ENCODE data around the gene PRRG1. TPM values are rescaled to one million over a fixed set of nuclear protein-coding genes. Genes with fewer than 3 reads are reported as not detected.

PRRG1 gene
- 4.5 and 5.0 TPM in 2 replicates for total RNA-seq (2016; rRNA removed; fragmentation: Illumina TruSeq; extraction: Trizol)
- 7.8 and 9.2 TPM in 2 replicates for total RNA-seq (2016; cell fraction: cytosol; rRNA removed; fragmentation: Illumina TruSeq; extraction: Trizol; ENCODE audit: low read depth)
- total RNA-seq (2016; cell fraction: insoluble cytoplasmic fraction; rRNA removed; fragmentation: Illumina TruSeq; extraction: Trizol): 3.7 and 4.6 TPM in 2 replicates
- total RNA-seq (2016; cell fraction: membrane; rRNA removed; fragmentation: Illumina TruSeq; extraction: Trizol): 2.1 and 2.2 TPM in 2 replicates
- total RNA-seq (2016; cell fraction: nucleus; rRNA removed; fragmentation: Illumina TruSeq; extraction: Trizol): 9.7 and 10.0 TPM in 2 replicates
- 7.2 and 11.0 TPM in 2 replicates for polyA plus RNA-seq (2011; rRNA removed)
- polyA plus RNA-seq (2011; cell fraction: cytosol; rRNA removed): 5.8 and 7.3 TPM in 2 replicates
- polyA plus RNA-seq (2011; cell fraction: nucleus; rRNA removed): 5.5 and 6.6 TPM in 2 replicates
- 4.5 and 5.6 TPM in 2 replicates for polyA plus RNA-seq (2012)
- 0.36 and 0.37 TPM in 2 replicates for polyA plus RNA-seq (2016; cell fraction: cytosol; fragmentation: Illumina TruSeq; extraction: Trizol; ENCODE audit: low read depth)
- 3.5 and 4.0 TPM in 2 replicates for polyA plus RNA-seq (2016; cell fraction: insoluble cytoplasmic fraction; fragmentation: Illumina TruSeq; extraction: Trizol; ENCODE audit: low read depth)
- polyA plus RNA-seq (2016; cell fraction: membrane; fragmentation: Illumina TruSeq; extraction: Trizol; ENCODE audit: low read depth): 0.66 and 1.3 TPM in 2 replicates
- 7.2 and 7.6 TPM in 2 replicates for polyA plus RNA-seq (2016; cell fraction: nucleus; fragmentation: Illumina TruSeq; extraction: Trizol; ENCODE audit: insufficient read depth, low read depth)
- polyA minus RNA-seq (2011; rRNA and poly(A)+ RNA removed; ENCODE audit: low replicate concordance): 22.2 and 33.9 TPM in 2 replicates
- 6.5 and 9.2 TPM in 2 replicates for polyA minus RNA-seq (2011; cell fraction: cytosol; rRNA and poly(A)+ RNA removed)
- polyA minus RNA-seq (2011; cell fraction: nucleus; rRNA and poly(A)+ RNA removed): 20.6 and 23.2 TPM in 2 replicates
- Bru-seq, nascent RNA: percentile 70 among the genes with signal in this experiment
- BruChase-seq, experiment 1, labeled RNA remaining after a 6-hour chase: percentile 95 among the genes with signal in this experiment
- percentile 95 among the genes with signal in this experiment for BruChase-seq, experiment 2, labeled RNA remaining after a 2-hour chase
- long read RNA-seq, experiment 1, partial matches to known transcripts: 0 of 1 reads
- long read RNA-seq, experiment 1, other reads (novel, unspliced or antisense): 0 of 1 reads
- long read RNA-seq, experiment 2, partial matches to known transcripts: 0 of 1 reads
- long read RNA-seq, experiment 2, other reads (novel, unspliced or antisense): 0 of 1 reads

DNA sequence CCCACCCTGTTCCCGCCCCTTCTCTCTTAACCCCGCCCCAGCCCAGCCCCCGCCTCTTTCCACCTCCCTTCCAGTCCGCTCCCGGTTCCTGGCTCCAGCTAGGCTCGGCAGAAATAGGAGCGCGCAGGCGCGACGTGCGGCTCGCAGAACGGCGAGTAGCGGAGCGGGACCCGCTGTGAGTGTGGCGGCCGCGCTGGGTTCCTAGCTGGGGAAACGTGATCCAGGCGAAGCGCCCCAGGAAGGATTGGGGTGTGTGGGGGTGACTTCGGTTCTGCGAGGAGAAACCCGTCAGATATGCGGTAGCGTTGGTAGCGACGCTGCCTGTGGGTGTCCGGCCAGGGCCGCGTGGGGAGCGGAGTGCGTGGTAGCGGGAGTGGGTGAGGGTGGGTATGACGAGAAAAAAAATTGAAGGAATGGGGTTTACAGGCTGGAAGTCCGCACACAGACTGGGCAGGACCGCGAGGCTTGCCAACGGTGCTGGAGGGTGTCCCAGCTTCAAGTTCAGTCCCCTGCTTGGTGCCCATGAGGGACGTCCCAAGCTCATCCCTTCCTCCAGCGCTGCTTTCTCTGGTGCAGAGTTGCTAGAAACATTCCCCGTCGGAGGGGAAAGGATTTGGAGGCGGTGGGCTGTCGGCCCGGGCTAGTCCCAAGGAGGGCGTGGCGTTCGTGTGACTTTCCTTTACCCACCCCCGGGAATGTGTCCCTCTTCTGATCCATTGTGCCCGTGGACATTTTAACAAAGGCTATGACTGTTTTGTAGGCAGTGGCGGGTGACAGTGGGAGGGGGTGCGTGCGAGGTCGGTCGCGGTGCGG, at the start of gene PRRG1:
Gene PRRG1, plus strand, starts transcription at position 144 of the 813 bp plus-strand sequence. CDS start 56,886 bp downstream, outside the sequence.
- no peaks in the 10 kb centered on the region for H3K9me3 ChIP-seq (ENCODE audit: low read length)
- in situ Hi-C loops (cut with HindIII; ENCODE audit: extremely low pct_ligation_motif_present, low pct_unique_long_range_greater_than_20kb) (no loop called here), intact Hi-C loops (cut with micrococcal nuclease; ENCODE audit: unreplicated experiment) (no loop called here)
- peak; percentile 67 for DNase-seq (ENCODE audit: low spot score)
- 0% methylated on average over 27 of the region's 61 CpGs for WGBS (ENCODE audit: low lambda C conversion rate)
- H4K20me1 ChIP-seq (ENCODE audit: insufficient read depth, low read length): no peaks in the 10 kb centered on the region
- peak within 1 kb of the TSS; percentile 76 for H3K27ac ChIP-seq (ENCODE audit: extremely low read length, insufficient read depth, low read length)
- peaks cover 28% of the 10 kb centered on the region for H3K79me2 ChIP-seq (ENCODE audit: insufficient read depth, low read length)
- H3K27me3 ChIP-seq (ENCODE audit: control insufficient read depth in 1 of 2, insufficient read depth in 2 of 2, low read length in 2 of 2): no peaks in the 10 kb centered on the region
- no peaks in the 10 kb centered on the region for H3K36me3 ChIP-seq (replicated peaks in 1 of 2; ENCODE audit: control insufficient read depth in 1 of 2, insufficient read depth in 2 of 2, low read length in 2 of 2)
- peak within 1 kb of the TSS; percentile 69 to 80 (median 74) for H3K4me3 ChIP-seq (replicated peaks in 1 of 3; ENCODE audit: insufficient read depth in 1 of 3, low read depth in 2 of 3, low read length in 3 of 3)
- ATAC-seq: peak; percentile 93
- CTCF ChIA-PET (ENCODE audit: low intra/inter-chr PET ratio, low total read pairs): no interaction called here
- FAIRE-seq: no peak
- H3K9ac ChIP-seq (ENCODE audit: insufficient read depth, low read depth, low read length): peak within 1 kb of the TSS; percentile 81
- BruUV-seq (replicated peaks): no TSS peak
- peaks cover 19% of the 10 kb centered on the region for H3K4me1 ChIP-seq (ENCODE audit: insufficient read depth, low read length)
- POLR2A ChIA-PET: interaction anchor here (0.6 to 1.0 kb wide), 2 partner anchors 15 to 19 kb away, joined by 3 read pairs; no protein-coding TSS in a partner anchor
- peak within 1 kb of the TSS; percentile 72 for H3K4me2 ChIP-seq (ENCODE audit: low read depth, low read length)
- H2AFZ ChIP-seq (ENCODE audit: low read length): no peak within 1 kb of the TSS
- TF ChIP-seq, protein P1, sequence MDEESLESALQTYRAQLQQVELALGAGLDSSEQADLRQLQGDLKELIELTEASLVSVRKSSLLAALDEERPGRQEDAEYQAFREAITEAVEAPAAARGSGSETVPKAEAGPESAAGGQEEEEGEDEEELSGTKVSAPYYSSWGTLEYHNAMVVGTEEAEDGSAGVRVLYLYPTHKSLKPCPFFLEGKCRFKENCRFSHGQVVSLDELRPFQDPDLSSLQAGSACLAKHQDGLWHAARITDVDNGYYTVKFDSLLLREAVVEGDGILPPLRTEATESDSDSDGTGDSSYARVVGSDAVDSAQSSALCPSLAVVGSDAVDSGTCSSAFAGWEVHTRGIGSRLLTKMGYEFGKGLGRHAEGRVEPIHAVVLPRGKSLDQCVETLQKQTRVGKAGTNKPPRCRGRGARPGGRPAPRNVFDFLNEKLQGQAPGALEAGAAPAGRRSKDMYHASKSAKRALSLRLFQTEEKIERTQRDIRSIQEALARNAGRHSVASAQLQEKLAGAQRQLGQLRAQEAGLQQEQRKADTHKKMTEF (CRISPR knock-in tag; IDR thresholded peaks at IDR 0.05): 0 out of 2 replicates have a peak, but pooled peaks have one; percentile 14
- TF ChIP-seq, protein P2, sequence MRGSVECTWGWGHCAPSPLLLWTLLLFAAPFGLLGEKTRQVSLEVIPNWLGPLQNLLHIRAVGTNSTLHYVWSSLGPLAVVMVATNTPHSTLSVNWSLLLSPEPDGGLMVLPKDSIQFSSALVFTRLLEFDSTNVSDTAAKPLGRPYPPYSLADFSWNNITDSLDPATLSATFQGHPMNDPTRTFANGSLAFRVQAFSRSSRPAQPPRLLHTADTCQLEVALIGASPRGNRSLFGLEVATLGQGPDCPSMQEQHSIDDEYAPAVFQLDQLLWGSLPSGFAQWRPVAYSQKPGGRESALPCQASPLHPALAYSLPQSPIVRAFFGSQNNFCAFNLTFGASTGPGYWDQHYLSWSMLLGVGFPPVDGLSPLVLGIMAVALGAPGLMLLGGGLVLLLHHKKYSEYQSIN (CRISPR knock-in tag; IDR thresholded peaks at IDR 0.05; ENCODE audit: borderline replicate concordance): no peak
- TF ChIP-seq POLR2G (IDR thresholded peaks at IDR 0.05; ENCODE audit: low read depth, low read length) (peak; percentile 73), GZF1 (CRISPR knock-in tag; IDR thresholded peaks at IDR 0.05) (no peak), SOX6 (IDR thresholded peaks at IDR 0.05) (no peak), SOX6 (CRISPR knock-in tag; IDR thresholded peaks at IDR 0.05) (peak; percentile 11; the same call in 1 of the 2 replicates), ZNF777 (CRISPR knock-in tag; IDR thresholded peaks at IDR 0.05) (peak; percentile 67), TAF1 (CRISPR knock-in tag; IDR thresholded peaks at IDR 0.05) (peak; percentile 57; the same call in 1 of the 2 replicates)
- TF ChIP-seq, protein P3, sequence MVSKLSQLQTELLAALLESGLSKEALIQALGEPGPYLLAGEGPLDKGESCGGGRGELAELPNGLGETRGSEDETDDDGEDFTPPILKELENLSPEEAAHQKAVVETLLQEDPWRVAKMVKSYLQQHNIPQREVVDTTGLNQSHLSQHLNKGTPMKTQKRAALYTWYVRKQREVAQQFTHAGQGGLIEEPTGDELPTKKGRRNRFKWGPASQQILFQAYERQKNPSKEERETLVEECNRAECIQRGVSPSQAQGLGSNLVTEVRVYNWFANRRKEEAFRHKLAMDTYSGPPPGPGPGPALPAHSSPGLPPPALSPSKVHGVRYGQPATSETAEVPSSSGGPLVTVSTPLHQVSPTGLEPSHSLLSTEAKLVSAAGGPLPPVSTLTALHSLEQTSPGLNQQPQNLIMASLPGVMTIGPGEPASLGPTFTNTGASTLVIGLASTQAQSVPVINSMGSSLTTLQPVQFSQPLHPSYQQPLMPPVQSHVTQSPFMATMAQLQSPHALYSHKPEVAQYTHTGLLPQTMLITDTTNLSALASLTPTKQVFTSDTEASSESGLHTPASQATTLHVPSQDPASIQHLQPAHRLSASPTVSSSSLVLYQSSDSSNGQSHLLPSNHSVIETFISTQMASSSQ (IDR thresholded peaks at IDR 0.05; ENCODE audit: low read depth): no peak
- TF ChIP-seq, protein P3 (CRISPR knock-in tag; IDR thresholded peaks at IDR 0.05; ENCODE audit: borderline replicate concordance): 0 out of 2 replicates have a peak, but pooled peaks have one; percentile 24
- TF ChIP-seq, protein P4, sequence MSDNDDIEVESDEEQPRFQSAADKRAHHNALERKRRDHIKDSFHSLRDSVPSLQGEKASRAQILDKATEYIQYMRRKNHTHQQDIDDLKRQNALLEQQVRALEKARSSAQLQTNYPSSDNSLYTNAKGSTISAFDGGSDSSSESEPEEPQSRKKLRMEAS (IDR thresholded peaks at IDR 0.05): peak; percentile 14; the same call in 1 of the 2 replicates

Measured in HepG2 (cell line).